OCI-LY1 (cell line): ENCODE measurements around the gene B4GALT1.

Experiments
- H2AFZ ChIP-seq: fragments of 200-600 bp; sonication (generic), shearing (Covaris generic); 2 replicates; pipeline ENCODE4 v1.6.0; 2014; ENCODE audit warnings: antibody characterized with exemption, mild to moderate bottlenecking, low read length
- H3F3A ChIP-seq: fragments of 200-600 bp; sonication (generic), shearing (Covaris generic); 2 replicates; pipeline ENCODE4 v1.6.0; 2014; ENCODE audit warnings: mild to moderate bottlenecking, antibody characterized with exemption, low read length, moderate library complexity; ENCODE audit not compliant: insufficient read depth
- H3K27ac ChIP-seq: fragments of 200-600 bp; sonication (generic); 2 replicates; pipeline ENCODE4 v1.5.1; 2014; ENCODE audit warnings: low read length, mixed run types, mild to moderate bottlenecking, low read depth; ENCODE audit not compliant: poor library complexity, severe bottlenecking
- H3K27me3 ChIP-seq: fragments of 200-600 bp; sonication (generic); 2 replicates; pipeline ENCODE4 v1.6.0; 2014; ENCODE audit warnings: antibody characterized with exemption, mild to moderate bottlenecking, low read length, moderate library complexity; ENCODE audit not compliant: insufficient read depth
- H3K36me3 ChIP-seq: fragments of 200-600 bp; sonication (generic); 2 replicates; pipeline ENCODE4 v1.6.1; 2014; ENCODE audit warnings: mild to moderate bottlenecking, antibody characterized with exemption, low read length, moderate library complexity, mixed read lengths; ENCODE audit not compliant: insufficient read depth
- H3K4me1 ChIP-seq: fragments of 200-600 bp; sonication (generic); 2 replicates; pipeline ENCODE4 v1.5.1; 2014; ENCODE audit warnings: mild to moderate bottlenecking, low read length, moderate library complexity; ENCODE audit not compliant: insufficient read depth, severe bottlenecking
- H3K4me2 ChIP-seq: fragments of 200-600 bp; sonication (generic), shearing (Covaris generic); 2 replicates; pipeline ENCODE4 v1.6.1; 2014; ENCODE audit warnings: low read length
- H3K4me3 ChIP-seq: fragments of 200-600 bp; sonication (generic); 2 replicates; pipeline ENCODE4 v1.5.1; 2014; ENCODE audit warnings: low read length, low read depth, mild to moderate bottlenecking, mixed read lengths; ENCODE audit not compliant: poor library complexity, severe bottlenecking
- H3K79me2 ChIP-seq: fragments of 200-600 bp; shearing (Covaris generic); 2 replicates; pipeline ENCODE4 v1.6.1; 2016; ENCODE audit warnings: mixed run types, low read length, mixed read lengths; ENCODE audit not compliant: insufficient read depth
- H3K9ac ChIP-seq: fragments of 200-600 bp; sonication (generic), shearing (Covaris generic); 2 replicates; pipeline ENCODE4 v1.6.1; 2014; ENCODE audit warnings: mild to moderate bottlenecking, low read length, mixed read lengths
- H3K9me2 ChIP-seq: fragments of 200-600 bp; sonication (generic), shearing (Covaris generic); 2 replicates; pipeline ENCODE4 v1.6.1; 2014; ENCODE audit warnings: low read depth, mild to moderate bottlenecking, low read length, mixed read lengths
- H3K9me3 ChIP-seq: fragments of 200-600 bp; shearing (Covaris generic); 2 replicates; pipeline ENCODE4 v1.6.1; 2014; ENCODE audit warnings: low read length, mixed read lengths
- H4K20me1 ChIP-seq: fragments of 200-600 bp; sonication (generic), shearing (Covaris generic); 2 replicates; pipeline ENCODE4 v1.6.0; 2016; ENCODE audit warnings: mild to moderate bottlenecking, low read length; ENCODE audit not compliant: insufficient read depth
- EZH2 ChIP-seq: fragments of 200-600 bp; sonication (generic), shearing (Covaris generic); IDR thresholded peaks from 2 replicates; pipeline ENCODE4 v1.8.0; 2017; ENCODE audit warnings: borderline replicate concordance, mixed run types, mild to moderate bottlenecking, antibody characterized with exemption, low read length, moderate library complexity, mixed read lengths
- TF ChIP-seq, protein P1 (sequence below): fragments of 200-600 bp; sonication (generic), shearing (Covaris generic); IDR thresholded peaks from 2 replicates; pipeline ENCODE4 v1.5.1; 2017; ENCODE audit warnings: mild to moderate bottlenecking, antibody characterized with exemption, low read length, moderate library complexity, mixed read lengths

Gene B4GALT1

DNA sequence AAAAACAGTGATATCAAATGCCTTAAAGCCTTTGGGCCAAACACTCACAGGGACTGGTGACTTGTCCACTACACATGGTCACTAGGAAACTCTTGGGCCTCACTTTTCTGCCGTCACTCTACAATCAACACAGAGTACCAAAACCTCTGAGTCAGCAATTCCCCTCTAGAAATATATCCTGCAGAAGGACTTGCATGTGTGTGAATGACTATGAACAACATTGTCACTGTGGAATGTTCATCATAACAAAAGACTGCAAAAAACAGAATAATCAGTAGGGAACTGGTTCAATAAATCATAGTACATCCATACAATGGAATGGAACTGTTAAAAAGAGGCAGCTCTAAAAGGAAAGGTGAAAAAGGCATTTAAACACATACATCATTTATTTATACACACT, 46.5 kb downstream of the B4GALT1 start:
- Histone ChIP-seq H3K4me2 (no peak overlapping the region), H3K27me3 (no peaks in the 10 kb centered on the region), H3K9ac (no peak overlapping the region), H4K20me1 (no peaks in the 10 kb centered on the region), H3F3A (no peaks in the 10 kb centered on the region), H2AFZ (no peak overlapping the region), H3K79me2 (no peaks in the 10 kb centered on the region), H3K36me3 (no peaks in the 10 kb centered on the region), H3K9me3 (no peaks in the 10 kb centered on the region), H3K4me3 (no peak overlapping the region), H3K27ac (no peak overlapping the region), H3K4me1 (peaks cover 12% of the 10 kb centered on the region), H3K9me2 (no peaks in the 10 kb centered on the region)
- no peak for TF ChIP-seq EZH2
- TF ChIP-seq, protein P1, sequence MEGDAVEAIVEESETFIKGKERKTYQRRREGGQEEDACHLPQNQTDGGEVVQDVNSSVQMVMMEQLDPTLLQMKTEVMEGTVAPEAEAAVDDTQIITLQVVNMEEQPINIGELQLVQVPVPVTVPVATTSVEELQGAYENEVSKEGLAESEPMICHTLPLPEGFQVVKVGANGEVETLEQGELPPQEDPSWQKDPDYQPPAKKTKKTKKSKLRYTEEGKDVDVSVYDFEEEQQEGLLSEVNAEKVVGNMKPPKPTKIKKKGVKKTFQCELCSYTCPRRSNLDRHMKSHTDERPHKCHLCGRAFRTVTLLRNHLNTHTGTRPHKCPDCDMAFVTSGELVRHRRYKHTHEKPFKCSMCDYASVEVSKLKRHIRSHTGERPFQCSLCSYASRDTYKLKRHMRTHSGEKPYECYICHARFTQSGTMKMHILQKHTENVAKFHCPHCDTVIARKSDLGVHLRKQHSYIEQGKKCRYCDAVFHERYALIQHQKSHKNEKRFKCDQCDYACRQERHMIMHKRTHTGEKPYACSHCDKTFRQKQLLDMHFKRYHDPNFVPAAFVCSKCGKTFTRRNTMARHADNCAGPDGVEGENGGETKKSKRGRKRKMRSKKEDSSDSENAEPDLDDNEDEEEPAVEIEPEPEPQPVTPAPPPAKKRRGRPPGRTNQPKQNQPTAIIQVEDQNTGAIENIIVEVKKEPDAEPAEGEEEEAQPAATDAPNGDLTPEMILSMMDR, result no peak

DNA sequence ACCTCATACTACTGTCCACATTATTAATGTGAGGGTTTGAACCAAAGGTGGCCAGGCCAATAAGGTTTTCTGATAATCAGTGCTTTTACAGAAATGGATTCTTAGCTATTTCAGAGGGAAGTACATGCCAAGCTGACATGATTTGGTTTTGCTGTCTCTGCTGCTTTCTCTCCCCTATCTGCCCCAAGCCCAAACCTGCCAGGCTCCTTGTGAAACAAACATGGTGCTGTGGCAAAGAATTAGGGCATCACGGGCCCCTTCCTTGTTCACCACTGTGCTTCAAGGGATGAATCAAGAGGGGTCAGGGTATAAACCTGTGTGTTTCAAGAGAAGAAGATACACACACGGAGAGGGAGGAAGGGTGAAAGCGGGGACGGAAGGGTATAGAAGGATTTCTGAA, 49.3 kb downstream of the B4GALT1 start:
- no peak for TF ChIP-seq EZH2
- TF ChIP-seq, protein P1, result no peak
- no peaks in the 10 kb centered on the region for H3K9me3 ChIP-seq
- H4K20me1 ChIP-seq, result no peaks in the 10 kb centered on the region
- no peak overlapping the region for H3K9ac ChIP-seq
- no peaks in the 10 kb centered on the region for H3K9me2 ChIP-seq
- H2AFZ ChIP-seq, result no peak overlapping the region
- no peak overlapping the region for H3K27ac ChIP-seq
- H3K4me2 ChIP-seq, result no peak overlapping the region
- no peaks in the 10 kb centered on the region for H3F3A ChIP-seq
- H3K4me1 ChIP-seq, result no peaks in the 10 kb centered on the region
- no peaks in the 10 kb centered on the region for H3K27me3 ChIP-seq
- H3K4me3 ChIP-seq, result no peak overlapping the region
- no peaks in the 10 kb centered on the region for H3K79me2 ChIP-seq
- H3K36me3 ChIP-seq, result no peaks in the 10 kb centered on the region

DNA sequence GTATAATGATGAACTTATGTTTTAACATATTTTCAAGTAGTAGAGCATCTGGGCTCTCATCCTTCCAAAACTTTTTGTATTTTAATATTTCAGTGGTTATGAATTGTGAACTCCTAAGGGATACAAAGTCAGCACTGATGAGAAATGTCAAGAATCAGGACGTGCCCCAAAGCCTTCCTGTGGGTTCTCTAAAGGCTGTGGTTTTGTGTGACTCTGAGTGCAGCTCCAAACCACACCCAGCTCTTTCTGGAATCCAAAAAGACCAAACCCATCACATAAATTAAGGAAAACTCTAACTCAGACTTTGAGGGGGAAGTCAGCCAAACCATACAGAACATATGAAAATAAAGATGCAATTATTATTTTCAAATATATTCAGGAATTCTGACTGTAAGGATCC, 49.8 kb downstream of the B4GALT1 start:
- Histone ChIP-seq H2AFZ (no peak overlapping the region), H3K9ac (no peak overlapping the region), H3K4me1 (no peaks in the 10 kb centered on the region), H3K79me2 (no peaks in the 10 kb centered on the region), H3K9me2 (no peaks in the 10 kb centered on the region), H4K20me1 (no peaks in the 10 kb centered on the region), H3K36me3 (no peaks in the 10 kb centered on the region), H3K27ac (no peak overlapping the region), H3F3A (no peaks in the 10 kb centered on the region), H3K27me3 (no peaks in the 10 kb centered on the region), H3K9me3 (no peaks in the 10 kb centered on the region), H3K4me2 (no peak overlapping the region), H3K4me3 (no peak overlapping the region)
- no peak for TF ChIP-seq EZH2
- TF ChIP-seq, protein P1, result no peak
